NAMALWA (cell line): ENCODE results near the gene POLDIP3.
A peak's percentile ranks its signal among the peaks of the same experiment; 100 is the strongest.
"Not testable (repeated sequence)": the region's sequence is repeated elsewhere in the genome, so short reads cannot be mapped to it uniquely, and the experiment has no call there.

Experiments
- DNase-seq: peaks from one replicate; pipeline ENCODE4 v3.0.0-alpha.2; 2015; ENCODE audit warnings: low spot score

Gene POLDIP3

GRCh38 chr22:42619261-42620063 lies 4.8 kb upstream of the POLDIP3 start:
- DNase-seq: no peak

- DNase-seq: peak; percentile 24
Observed at GRCh38 chr22:42617155-42617983, 2.7 kb upstream of the POLDIP3 start.

- not testable (repeated sequence) for DNase-seq
Observed at GRCh38 chr22:42615860-42616175, 1.1 kb upstream of the POLDIP3 start.

GRCh38 chr22:42615092-42615859 lies 593 bp upstream of the POLDIP3 start:
- DNase-seq: peak; percentile 100

GRCh38 chr22:42613872-42614301 lies 796 bp downstream of the POLDIP3 start:
- DNase-seq: no peak

GRCh38 chr22:42612336-42612735 lies 2.3 kb downstream of the POLDIP3 start:
- DNase-seq: no peak

- DNase-seq: no peak
Observed at GRCh38 chr22:42611051-42611450, 3.6 kb downstream of the POLDIP3 start.

- DNase-seq: no peak
Observed at GRCh38 chr22:42610186-42610585, 4.5 kb downstream of the POLDIP3 start.

GRCh38 chr22:42608823-42609361 lies 5.8 kb downstream of the POLDIP3 start:
- no peak for DNase-seq

- no peak for DNase-seq
Observed at GRCh38 chr22:42608136-42608822, 6.4 kb downstream of the POLDIP3 start.

GRCh38 chr22:42607641-42608040 lies 7.0 kb downstream of the POLDIP3 start:
- DNase-seq: not testable (repeated sequence)

GRCh38 chr22:42604403-42604802 lies 10.3 kb downstream of the POLDIP3 start:
- no peak for DNase-seq

- DNase-seq: no peak
Observed at GRCh38 chr22:42603427-42603826, 11.3 kb downstream of the POLDIP3 start.

GRCh38 chr22:42602470-42602869 lies 12.2 kb downstream of the POLDIP3 start:
- no peak for DNase-seq

GRCh38 chr22:42601879-42602465 lies 12.7 kb downstream of the POLDIP3 start:
- no peak for DNase-seq

GRCh38 chr22:42596863-42597530 lies 17.7 kb downstream of the POLDIP3 start:
- DNase-seq: no peak

GRCh38 chr22:42596336-42596735 lies 18.3 kb downstream of the POLDIP3 start:
- DNase-seq: no peak

- DNase-seq: no peak
Observed at GRCh38 chr22:42595434-42595833, 19.2 kb downstream of the POLDIP3 start.

GRCh38 chr22:42591987-42592386 lies 22.7 kb downstream of the POLDIP3 start:
- DNase-seq: no peak

GRCh38 chr22:42587588-42588175 lies 27.0 kb downstream of the POLDIP3 start:
- no peak for DNase-seq
